CD4-positive, alpha-beta T cell treated with Interleukin-1 beta for 1 hour (primary cell): ENCODE measurements around the gene HAGHL.

Experiments
- DNase-seq, 2 donors: peaks; one replicate each; pipeline ENCODE4 v3.0.0-alpha.2; 2020 to 2022

HAGHL gene

GRCh38 chr16:722835-723633 is 3.9 kb upstream of the HAGHL start:
- DNase-seq, result no peak

GRCh38 chr16:723695-724094 is 3.2 kb upstream of the HAGHL start:
- DNase-seq, result no peak

GRCh38 chr16:724188-725040 is 2.5 kb upstream of the HAGHL start:
- no peak for DNase-seq

GRCh38 chr16:725041-725376 is 1.9 kb upstream of the HAGHL start:
- DNase-seq, result no peak

- no peak for DNase-seq
These were observed 1.3 kb upstream of the HAGHL start for GRCh38 chr16:725463-726187.

GRCh38 chr16:726188-726437 is 793 bp upstream of the HAGHL start:
- no peak for DNase-seq

- DNase-seq, result peak; percentile 36 to 40
These were observed 528 bp downstream of the HAGHL start for GRCh38 chr16:727291-727977.

GRCh38 chr16:728131-728889 is 1.4 kb downstream of the HAGHL start:
- peak; percentile 77 for DNase-seq

- no peak for DNase-seq
These were observed 2.2 kb downstream of the HAGHL start for GRCh38 chr16:728890-729744.

- DNase-seq, result no peak
These were observed 3.1 kb downstream of the HAGHL start for GRCh38 chr16:729768-730665.

- DNase-seq, result no peak
These were observed 4.0 kb downstream of the HAGHL start for GRCh38 chr16:730666-731509.

GRCh38 chr16:732332-732731 is 5.4 kb downstream of the HAGHL start:
- no peak for DNase-seq

GRCh38 chr16:732936-733335 is 6.0 kb downstream of the HAGHL start:
- DNase-seq, result no peak

- no peak for DNase-seq
These were observed 6.7 kb downstream of the HAGHL start for GRCh38 chr16:733382-734207.

- DNase-seq, result no peak
These were observed 7.5 kb downstream of the HAGHL start for GRCh38 chr16:734208-734980.

GRCh38 chr16:734981-735881 is 8.3 kb downstream of the HAGHL start:
- no peak for DNase-seq
